Measurements from ENCODE around the gene GNB1L.

DNA sequence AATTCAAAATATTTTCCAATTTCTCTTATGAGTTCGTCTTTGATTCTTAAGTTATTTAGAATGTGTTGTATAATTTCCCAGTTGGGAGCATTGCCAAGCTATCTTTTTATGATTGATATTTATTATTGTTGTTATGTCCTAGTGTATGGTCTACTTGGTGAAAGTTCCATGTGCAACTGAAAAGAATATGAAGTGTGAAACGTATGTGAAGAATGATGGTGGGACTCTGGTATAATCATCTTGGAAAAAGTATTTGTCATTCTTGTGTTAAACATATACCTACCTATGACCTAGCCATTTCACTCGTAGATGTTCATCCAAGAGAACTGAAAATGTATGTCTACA lies 12.0 kb upstream of the GNB1L start:
- TF ChIP-seq, protein P1, sequence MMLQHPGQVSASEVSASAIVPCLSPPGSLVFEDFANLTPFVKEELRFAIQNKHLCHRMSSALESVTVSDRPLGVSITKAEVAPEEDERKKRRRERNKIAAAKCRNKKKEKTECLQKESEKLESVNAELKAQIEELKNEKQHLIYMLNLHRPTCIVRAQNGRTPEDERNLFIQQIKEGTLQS (IDR thresholded peaks at IDR 0.05) = no peak
- TF ChIP-seq, protein P1 (CRISPR knock-in tag; conservative IDR thresholded peaks at IDR 0.05) = no peak
- TF ChIP-seq TEAD2 (tag; IDR thresholded peaks at IDR 0.05) (no peak), TFAM (CRISPR knock-in tag; conservative IDR thresholded peaks at IDR 0.05) (no peak), TAF9B (IDR thresholded peaks at IDR 0.05; ENCODE audit: partially characterized antibody) (no peak), DNMT1 (IDR thresholded peaks at IDR 0.05) (no peak)
- TF ChIP-seq, protein P2, sequence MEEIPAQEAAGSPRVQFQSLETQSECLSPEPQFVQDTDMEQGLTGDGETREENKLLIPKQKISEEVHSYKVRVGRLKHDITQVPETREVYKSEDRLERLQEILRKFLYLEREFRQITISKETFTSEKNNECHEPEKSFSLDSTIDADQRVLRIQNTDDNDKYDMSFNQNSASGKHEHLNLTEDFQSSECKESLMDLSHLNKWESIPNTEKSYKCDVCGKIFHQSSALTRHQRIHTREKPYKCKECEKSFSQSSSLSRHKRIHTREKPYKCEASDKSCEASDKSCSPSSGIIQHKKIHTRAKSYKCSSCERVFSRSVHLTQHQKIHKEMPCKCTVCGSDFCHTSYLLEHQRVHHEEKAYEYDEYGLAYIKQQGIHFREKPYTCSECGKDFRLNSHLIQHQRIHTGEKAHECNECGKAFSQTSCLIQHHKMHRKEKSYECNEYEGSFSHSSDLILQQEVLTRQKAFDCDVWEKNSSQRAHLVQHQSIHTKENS (CRISPR knock-in tag; IDR thresholded peaks at IDR 0.05) = no peak
- TF ChIP-seq, protein P3, sequence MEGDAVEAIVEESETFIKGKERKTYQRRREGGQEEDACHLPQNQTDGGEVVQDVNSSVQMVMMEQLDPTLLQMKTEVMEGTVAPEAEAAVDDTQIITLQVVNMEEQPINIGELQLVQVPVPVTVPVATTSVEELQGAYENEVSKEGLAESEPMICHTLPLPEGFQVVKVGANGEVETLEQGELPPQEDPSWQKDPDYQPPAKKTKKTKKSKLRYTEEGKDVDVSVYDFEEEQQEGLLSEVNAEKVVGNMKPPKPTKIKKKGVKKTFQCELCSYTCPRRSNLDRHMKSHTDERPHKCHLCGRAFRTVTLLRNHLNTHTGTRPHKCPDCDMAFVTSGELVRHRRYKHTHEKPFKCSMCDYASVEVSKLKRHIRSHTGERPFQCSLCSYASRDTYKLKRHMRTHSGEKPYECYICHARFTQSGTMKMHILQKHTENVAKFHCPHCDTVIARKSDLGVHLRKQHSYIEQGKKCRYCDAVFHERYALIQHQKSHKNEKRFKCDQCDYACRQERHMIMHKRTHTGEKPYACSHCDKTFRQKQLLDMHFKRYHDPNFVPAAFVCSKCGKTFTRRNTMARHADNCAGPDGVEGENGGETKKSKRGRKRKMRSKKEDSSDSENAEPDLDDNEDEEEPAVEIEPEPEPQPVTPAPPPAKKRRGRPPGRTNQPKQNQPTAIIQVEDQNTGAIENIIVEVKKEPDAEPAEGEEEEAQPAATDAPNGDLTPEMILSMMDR (IDR thresholded peaks at IDR 0.05 in 2 of 3, conservative IDR thresholded peaks at IDR 0.05 in 1 of 3; ENCODE audit: insufficient read depth in 2 of 3, low read depth in 1 of 3, low read length in 3 of 3) = no peak
